Activated CD8-positive, alpha-beta memory T cell treated with anti-CD3 and anti-CD28 coated beads, Interleukin-2, amount 50 U/mL, for 24 hours (primary cell): ENCODE measurements around the gene U2AF1.
"Not testable (repeated sequence)": the region's sequence is repeated elsewhere in the genome, so short reads cannot be mapped to it uniquely, and the experiment has no call there.

Experiments
- DNase-seq: peaks from one replicate; pipeline ENCODE4 v3.0.0-alpha.2; 2020; ENCODE audit errors: extremely low read depth

The U2AF1 gene, protein sequence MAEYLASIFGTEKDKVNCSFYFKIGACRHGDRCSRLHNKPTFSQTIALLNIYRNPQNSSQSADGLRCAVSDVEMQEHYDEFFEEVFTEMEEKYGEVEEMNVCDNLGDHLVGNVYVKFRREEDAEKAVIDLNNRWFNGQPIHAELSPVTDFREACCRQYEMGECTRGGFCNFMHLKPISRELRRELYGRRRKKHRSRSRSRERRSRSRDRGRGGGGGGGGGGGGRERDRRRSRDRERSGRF

DNA sequence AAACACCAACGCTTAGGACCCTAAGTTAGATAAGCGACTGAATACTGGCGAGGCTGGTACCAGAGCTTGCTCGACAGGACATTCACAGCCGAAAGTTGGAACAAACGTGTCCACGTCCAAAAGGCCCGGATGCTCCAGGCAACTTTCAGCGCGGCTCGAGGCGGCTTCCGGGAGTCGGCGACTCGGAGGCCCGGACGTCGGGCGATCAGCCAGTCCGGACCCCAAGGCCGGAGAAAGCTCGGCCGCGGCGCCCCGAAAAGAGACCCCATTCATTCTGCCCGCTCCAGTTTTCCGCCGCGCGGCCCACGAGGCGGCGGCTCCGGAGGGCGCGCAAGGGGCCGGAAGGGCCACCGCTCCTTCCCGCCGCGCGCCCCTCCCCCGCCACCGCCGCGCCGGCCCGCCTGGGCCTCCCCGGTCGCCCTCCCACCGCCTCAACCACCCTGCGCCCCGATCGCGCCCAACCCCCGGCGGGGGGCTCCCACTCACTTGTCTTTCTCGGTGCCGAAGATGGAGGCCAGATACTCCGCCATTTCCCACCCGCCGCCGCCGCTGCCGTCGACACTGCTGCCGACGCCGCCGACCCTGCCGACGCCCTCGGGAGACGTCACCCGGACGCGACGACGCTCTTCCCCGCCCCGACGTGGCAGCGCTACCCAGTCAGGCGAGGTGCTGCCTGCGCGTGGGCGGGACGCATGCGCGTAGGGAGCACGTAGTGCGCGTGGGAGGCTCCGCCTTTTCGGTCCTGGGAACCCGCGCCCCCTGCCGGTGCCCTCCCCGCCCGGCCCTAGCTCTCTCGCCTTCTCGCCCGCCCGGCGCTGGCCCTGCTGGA is at the start of gene U2AF1:
Gene U2AF1, minus strand, starts transcription at position 606 of the 829 bp plus-strand sequence. Its CDS starts 76 bp downstream, at position 530.
- peak; percentile 25 for DNase-seq

DNA sequence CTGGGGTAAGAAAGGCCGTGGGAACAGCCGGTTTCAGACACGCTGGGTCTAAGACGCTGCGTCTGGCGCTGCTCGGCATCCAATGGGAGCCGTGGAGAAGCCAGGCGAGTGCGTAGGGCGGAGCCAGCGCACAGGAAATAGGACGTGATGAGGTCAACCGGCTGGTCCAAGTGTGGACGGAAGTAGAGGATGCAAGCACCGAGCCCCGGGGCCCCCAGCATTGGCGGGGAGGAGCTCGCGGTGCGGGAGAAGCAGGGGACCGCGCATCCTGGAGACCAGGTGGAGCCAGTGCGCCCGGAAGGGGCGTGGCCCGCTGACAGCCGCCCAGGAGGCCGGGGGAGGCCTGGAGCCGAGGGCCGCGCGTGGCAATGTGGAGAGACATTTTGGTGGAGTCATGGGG is 46.2 kb upstream of the U2AF1 start:
- DNase-seq = not testable (repeated sequence)

DNA sequence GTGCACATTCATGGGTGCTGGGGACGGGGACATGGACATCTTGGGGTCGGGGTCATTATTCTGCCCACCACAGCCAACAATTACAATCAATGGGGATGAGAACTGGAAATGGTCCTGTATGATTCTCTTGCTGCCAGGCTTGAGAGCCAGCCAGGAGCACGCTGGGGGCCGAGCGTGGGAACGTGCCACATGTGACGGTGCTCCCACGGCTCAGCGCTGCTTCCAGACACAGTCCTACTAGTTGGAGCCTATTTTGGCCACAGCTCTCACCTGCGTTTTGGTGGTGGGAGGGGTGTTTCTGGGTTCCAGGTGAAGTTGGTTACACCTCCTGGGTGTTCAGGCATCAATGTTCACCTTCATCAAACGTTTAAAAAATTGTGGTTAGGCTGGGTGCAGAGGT is 42.0 kb upstream of the U2AF1 start:
- not testable (repeated sequence) for DNase-seq

DNA sequence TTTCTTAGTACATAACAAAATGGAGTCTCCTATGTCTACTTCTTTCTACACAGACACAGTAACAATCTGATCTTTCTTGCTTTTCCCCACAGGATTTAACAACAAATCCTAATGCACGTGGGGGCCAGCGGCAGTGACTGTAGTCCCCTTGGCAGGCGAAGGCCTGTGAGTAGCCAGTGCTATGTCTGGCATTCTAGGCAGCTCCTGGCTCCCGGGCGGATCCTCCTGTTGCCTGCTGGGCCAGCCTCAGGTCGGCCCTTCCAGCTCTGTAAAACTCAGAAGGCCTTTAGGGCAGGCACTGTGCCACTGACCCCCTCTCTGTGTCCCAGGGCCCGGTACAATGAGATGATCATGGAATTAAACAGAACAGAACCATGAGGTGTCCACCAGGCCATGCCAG is 40.6 kb upstream of the U2AF1 start:
- not testable (repeated sequence) for DNase-seq

DNA sequence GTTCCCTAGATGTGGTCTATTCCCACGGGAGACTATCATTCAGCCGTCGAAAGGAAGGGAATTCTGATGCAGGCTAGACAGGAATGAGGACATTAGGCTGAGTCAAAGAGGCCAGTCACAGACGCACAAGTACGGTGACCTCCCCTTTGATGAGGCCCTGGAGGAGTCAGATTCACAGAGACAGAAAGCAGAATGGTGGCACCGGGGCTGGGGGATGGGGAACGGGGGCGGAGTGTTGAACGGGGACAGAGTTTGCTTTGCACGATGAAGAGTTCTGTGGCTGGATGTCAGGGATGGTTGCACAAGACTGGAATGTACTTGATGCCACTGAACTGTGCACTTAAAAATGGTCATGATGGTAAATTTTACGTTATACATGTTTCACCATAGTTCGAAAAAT is 39.3 kb upstream of the U2AF1 start:
- DNase-seq = not testable (repeated sequence)

DNA sequence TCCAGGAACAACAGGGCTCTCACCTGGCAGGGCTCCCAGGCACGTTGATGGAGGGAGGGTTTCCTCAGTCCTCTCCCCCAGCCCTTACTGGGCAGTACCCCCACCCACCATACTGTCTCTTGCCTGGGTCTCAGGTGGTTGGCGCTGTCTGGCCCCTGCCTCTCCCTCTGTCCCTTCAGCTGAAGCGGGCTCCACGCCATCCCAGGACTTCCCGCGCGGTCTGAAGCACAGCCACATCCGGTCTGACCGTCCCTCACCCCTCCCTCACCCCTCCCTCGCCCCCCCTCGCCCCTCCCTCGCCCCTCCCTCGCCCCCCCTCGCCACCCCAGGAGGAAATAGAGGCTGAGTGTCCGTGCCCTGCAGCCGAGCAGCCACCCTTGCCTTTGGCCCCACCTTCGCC is 34.0 kb upstream of the U2AF1 start:
- DNase-seq = not testable (repeated sequence)

DNA sequence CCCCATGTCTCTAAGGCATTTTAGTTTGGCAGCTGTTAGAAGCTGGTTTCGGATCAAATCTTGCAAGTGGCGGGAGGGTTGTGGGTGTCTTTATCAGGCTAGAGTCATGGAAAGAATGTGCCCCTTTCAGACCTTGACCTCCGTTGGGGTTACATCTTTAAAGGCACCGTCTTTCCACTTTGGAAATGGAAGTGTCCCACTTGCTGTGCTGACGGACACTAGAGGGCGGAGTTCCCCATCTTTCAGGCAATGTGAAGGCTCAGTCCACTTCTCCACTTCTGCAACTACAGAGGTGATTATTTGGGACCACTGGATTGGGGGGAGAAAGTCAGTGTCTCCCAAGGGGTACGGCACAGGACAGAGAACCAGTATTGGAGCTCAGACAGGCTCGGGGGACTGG is 31.6 kb upstream of the U2AF1 start:
- DNase-seq = not testable (repeated sequence)

DNA sequence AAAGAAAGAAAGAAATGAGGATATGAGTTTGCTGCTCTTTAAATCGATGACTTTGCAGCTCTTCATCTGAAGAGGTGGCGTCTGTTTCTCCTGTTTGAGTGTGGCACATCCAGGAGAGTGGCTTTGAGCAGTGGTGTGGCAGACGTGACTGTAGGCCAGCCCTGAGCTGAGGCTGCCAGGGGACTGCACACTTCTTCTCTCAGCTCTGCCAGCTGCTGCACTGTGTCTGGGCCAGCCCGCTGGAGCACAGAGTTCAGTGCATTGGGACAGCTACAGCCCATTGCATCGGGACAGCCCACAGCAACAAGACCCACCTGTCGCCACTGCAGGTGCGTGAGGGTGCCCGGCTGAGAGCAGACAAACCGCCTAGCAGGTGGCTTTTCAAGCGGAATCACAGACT is 27.1 kb upstream of the U2AF1 start:
- DNase-seq = not testable (repeated sequence)

DNA sequence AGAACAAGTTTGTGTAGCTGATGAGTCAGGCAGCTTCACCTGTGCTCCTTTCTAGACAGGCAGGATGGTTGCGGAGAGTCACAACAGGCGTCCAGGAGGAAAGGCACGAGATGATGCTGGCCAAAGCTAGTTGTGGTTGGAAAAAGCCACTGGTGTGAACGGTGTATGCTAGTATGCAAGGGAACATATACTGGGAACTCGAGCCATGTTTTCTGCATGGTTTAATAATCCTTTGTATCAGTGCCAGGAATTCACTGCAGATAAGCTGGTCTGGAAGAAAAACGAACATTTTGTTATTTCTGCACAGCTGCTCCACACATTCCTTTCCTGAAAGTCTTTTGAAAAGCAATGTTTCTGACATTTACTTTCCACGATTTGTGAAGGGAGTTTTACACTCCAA is 22.7 kb upstream of the U2AF1 start:
- DNase-seq = not testable (repeated sequence)

DNA sequence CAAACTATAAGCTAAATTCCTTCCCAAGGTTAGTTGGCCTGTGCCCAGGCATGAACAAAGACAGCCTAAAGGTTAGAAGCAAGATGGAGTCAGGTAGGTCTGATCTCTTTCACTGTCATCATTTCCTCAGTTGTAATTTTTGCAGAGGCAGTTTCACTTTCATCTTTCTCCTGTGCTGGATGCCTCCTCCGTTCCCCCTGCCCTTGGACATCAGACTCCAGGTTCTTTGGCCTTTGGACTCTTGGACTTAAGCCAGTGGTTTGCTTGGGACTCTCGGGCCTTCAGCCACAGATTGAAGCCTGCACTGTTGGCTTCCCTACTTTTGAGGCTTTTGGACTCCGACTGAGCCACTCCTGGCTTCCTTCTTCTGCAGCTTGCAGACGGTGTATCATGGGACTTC is 8.6 kb upstream of the U2AF1 start:
- not testable (repeated sequence) for DNase-seq

DNA sequence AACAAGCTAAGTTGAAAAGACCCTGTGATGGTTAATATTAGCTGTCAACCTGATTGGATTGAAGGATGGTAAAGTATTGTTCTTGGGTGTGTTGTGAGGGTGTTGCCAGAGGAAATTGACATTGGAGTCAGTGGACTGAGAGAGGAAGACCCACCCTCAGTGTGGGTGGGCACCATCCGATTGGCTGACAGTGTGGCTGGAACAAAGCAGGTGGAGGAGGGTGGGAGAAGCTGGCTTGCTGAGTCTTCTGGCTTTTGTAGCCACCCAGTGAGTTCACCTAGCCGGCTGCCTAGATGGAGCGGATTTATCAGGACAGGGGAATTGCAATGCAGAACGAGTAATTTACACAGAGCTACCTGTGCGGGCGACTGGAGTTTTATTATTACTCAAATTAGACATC is 7.1 kb upstream of the U2AF1 start:
- not testable (repeated sequence) for DNase-seq

DNA sequence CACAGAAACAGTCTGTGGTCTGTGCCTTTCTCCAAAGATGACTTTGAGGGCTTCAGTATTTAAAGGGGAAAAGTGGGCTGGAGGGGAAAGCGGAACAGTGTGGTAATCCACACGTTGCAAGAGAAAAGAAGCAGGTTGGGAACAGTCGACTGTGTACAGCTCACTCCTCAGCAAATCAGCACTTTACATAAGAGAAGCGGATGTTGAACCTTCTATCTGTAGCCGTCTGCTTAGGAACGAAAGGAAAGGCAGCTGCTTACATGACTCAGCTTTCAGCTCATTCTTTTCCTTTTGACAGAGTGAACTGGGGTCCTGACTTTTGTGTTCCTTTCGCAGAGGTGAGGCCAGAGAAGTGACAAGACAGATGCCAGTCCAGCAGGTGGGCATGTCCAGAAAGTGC is 1.6 kb upstream of the U2AF1 start:
- not testable (repeated sequence) for DNase-seq

DNA sequence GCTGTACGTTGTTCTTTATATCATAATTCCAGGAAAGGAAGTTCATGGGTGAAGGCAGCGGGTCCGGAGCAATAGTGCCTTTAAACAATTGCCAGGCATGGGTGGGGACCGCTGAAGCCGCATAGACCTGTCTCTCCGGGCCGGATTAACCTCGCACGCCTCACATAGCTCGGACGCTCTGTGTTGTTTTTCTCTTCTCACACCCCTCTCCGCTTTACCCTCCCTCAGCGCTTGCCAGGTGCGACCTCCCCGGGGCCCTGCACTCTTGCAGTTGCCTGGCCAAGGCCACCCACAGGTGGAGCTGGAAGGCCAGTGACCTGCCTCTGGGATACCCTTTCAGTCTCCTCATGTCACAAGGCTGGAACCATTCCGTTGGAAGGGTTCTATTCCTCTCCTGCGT is 807 bp upstream of the U2AF1 start:
- DNase-seq = not testable (repeated sequence)

DNA sequence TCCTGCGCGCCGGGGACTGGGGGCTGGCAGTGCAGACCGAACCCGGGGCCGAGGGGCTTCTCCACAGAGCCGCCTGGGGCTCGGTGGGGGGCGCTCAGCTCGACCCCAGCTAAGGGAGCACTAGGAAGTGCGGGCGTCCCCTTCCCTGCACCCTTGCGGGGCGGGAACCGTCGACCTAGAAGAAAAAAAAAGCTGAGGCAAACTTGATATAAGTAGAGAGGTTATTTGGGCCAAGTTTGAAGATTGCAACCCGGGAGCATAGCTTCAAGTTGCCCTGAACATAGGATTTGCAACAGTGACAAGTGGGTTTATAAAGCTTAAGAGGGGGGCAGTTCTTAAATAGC is 396 bp upstream of the U2AF1 start:
- not testable (repeated sequence) for DNase-seq

DNA sequence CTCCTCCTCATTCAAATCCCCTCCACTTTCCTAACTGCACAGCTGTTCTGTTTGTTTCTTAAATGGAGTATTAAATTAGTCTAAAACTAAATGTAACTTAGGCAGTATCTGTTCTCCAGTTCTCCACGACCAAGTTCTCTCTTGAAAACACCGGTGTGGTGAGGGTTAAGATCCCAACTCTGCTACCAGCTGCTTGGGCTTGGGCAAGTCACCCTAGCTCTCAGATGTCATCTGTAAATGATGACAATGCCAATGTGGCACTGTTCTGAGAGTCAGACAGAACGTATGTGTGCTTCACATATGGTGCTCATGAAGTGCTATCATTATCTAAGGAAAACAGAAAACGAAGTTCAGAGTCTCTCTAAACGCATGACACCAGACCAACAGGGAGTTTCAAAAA is 2.7 kb downstream of the U2AF1 start:
- DNase-seq = not testable (repeated sequence)

DNA sequence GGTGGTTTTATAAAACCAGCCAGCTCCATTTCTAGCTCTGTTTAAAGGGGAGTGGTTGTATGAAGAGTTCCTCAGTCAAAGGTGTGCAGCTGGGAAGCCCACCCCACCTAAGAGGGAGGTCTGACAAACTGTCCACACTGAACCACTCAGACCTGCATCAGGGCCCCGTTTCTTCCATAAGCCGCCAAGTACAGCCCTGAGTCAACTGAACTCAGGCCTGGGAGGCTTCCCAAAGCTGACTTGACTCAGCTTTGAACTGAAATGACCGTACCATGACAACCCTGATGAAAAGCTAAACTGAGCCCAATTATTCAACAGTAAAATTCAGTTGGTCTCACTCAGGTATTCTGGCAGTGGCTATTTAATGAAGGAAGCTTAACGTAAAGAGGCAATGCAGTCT is 5.1 kb downstream of the U2AF1 start:
- not testable (repeated sequence) for DNase-seq

DNA sequence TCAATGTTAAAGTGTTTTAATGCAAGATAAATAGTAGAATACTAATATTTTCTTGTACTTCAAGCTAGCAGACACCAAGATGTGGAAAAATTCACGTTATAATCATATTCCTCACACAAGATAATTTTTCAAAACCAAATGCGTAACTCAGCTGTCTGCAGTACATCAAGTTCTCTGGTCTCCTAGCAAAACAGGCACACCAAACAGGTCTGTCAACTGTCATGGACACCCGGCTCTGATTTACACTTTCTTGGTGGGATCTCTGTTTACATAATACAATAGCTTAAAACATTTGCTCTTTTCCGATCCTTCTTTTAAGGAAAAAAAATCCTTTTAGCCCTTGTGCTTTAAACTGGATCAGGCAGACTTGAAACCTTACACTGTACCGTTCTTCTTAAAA is 5.7 kb downstream of the U2AF1 start:
- DNase-seq = not testable (repeated sequence)

DNA sequence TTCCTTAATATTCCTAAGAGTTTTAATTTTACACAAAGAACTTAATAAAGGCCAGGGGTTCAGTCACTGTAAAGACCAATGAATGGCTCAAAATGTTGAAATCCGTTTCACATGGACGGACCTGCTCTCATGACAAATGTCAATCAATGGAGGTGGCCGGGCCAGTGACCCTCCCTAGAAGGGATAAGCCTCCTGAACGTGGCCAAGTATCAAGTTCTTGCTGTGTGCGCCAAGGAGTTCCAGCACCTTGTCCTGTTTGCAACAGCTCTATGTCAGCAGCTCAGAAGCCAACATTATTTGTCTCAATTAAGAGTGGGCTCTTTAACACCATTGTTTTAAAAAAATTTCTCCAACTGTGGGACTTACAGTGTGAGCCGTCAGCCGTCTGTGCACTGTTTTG is 6.4 kb downstream of the U2AF1 start:
- not testable (repeated sequence) for DNase-seq

DNA sequence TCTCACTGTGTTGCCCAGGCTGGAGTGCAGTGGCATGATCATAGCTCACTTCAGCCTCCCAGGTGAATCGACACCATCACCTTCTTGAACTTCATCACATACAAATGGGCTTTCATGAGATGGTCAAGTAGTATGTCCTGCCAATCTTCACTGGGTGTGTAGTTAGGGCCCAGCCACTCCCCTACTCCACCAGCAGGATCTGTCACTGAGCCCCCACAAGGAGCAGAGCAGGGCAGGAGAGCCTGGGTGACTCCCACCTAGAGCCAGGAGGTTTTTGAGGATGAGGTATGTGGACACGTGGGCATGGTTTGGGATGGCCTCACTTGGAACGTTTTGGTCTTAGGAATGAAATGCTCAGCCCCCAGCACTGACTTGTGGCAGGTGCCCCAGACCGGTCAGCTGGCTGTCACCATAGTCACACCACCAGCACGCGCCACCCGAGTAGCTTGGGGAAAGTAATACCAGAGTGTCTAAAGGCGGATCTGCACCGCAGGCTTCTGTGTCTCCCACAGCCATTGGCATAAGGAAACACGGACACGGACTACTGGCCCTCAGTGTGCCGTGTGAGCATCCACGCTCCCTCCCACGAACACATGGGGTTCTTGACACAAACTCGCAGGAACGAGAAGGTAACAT is 15.3 kb downstream of the U2AF1 start:
- not testable (repeated sequence) for DNase-seq

DNA sequence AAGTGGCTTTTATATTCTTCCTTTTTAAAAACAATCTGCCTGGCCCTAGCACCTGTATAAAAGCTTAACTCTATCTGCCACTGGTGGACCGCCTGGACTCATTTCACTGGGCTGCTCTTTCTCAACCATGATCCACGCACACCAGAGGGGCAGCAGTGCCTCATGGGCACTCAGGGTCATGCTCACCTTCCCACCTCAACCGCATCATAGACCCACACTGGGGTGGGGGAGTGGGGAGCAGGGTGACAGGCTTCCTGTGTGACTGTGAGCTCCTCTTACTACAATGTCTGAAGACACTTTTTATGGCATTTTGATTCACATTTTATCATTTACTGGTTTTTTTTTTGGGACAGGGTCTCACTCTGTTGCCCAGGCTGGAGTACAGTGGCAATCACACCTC is 16.4 kb downstream of the U2AF1 start:
- not testable (repeated sequence) for DNase-seq

DNA sequence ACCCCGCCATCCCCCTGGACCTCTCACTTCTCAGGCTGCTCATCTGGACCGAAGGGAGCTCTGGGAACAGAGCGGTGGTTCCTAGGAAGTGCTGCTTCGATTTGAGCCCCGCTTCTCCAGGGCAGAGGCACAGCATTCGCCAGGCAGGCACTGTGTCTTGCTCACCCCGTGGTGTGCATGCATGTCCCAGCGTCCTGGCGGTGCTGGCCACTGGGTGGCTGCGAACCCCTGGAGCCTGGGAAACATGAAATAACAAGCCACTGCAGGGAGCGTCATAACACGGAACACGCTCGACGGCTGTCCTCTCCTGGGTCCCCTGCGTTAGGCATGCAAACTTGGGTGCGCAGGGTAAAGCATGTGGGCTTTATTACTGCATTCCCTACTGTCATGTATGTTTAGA is 17.9 kb downstream of the U2AF1 start:
- DNase-seq = not testable (repeated sequence)

DNA sequence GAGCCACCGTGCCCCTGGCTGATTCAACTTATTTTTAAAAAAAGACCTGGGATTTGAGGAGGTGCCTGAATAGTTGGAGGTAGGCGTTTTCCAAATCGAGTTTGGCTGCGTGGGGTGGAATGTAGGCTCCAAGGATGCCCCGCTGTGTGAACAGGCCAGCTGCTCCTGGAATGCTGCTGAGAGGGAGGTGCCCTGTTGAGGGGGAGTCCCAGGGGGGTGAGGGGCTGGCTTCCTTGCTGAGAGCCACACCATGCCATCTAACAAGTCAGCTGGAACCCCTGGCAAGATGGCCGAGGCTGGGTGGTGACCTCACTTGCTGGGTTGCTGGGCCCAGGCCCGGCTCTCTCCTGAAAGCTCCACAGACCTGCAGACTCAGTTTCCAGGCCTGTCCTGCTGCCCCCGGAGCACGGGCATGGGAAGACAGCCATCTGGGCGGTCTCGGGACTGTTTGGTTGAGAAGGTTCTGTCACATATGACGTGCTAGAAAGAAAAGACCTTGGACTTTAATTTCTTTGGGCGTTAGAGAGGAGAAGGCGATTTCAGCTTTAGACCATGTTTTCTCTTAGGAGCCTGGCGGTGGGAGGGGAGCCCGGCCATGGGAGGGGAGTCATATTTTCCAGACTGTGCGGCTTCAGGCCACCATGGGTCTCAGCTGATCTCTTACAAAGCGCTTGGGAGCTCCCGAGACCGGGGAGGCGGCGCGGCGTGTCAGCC is 24.6 kb downstream of the U2AF1 start:
- not testable (repeated sequence) for DNase-seq
